Measurements from ENCODE around the gene SH2D2A. TPM values are rescaled to one million over a fixed set of nuclear protein-coding genes. Genes with fewer than 3 reads are reported as not detected.

Gene SH2D2A
- total and polyA plus RNA-seq, 9 of the 15 experiments (the other 6 are each of a cell fraction or from before 2014, with no cell fraction given), result 0.89 to 33.6 (median 6.9) TPM

DNA sequence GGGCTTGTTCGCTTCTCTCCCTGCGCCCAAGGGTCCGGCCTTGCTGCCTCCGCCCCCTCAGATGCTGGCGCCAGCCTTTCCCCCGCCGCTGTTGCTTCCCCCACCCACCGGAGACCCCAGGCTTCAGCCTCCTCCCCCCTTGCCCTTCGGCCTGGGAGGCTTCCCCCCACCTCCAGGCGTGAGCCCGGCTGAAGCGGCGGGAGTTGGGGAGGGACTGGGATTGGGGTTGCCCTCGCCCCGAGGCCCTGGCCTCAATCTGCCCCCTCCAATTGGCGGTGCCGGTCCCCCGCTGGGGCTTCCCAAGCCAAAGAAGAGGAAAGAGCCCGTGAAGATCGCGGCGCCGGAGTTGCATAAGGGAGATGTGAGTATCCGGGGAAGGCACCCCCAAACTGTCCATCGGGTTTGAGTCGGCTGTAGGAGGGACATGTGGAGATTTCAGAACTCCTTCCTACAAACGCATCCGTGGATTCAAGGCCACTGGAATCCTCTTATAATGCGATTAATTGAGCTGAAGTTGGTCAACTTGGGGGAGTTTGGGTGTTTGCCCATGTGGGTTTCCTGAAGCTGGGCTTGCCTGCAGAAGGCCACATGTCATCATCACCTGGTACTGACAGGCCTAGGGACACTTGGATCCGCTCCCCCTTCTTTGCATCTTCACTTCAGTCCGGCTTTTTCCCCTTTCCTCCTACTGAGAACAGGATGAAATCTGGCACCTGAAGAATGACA lies 48.6 kb downstream of the SH2D2A start (continued):
- TF ChIP-seq, protein P1, sequence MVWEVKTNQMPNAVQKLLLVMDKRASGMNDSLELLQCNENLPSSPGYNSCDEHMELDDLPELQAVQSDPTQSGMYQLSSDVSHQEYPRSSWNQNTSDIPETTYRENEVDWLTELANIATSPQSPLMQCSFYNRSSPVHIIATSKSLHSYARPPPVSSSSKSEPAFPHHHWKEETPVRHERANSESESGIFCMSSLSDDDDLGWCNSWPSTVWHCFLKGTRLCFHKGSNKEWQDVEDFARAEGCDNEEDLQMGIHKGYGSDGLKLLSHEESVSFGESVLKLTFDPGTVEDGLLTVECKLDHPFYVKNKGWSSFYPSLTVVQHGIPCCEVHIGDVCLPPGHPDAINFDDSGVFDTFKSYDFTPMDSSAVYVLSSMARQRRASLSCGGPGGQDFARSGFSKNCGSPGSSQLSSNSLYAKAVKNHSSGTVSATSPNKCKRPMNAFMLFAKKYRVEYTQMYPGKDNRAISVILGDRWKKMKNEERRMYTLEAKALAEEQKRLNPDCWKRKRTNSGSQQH (CRISPR knock-in tag; IDR thresholded peaks at IDR 0.05), result no peak
- TF ChIP-seq COPS2 (conservative IDR thresholded peaks at IDR 0.05), result no peak
- no peak for TF ChIP-seq NFRKB (IDR thresholded peaks at IDR 0.05; ENCODE audit: low read depth)
- TF ChIP-seq PRMT5 (CRISPR knock-in tag; IDR thresholded peaks at IDR 0.05), result no peak
- TF ChIP-seq, protein P2, sequence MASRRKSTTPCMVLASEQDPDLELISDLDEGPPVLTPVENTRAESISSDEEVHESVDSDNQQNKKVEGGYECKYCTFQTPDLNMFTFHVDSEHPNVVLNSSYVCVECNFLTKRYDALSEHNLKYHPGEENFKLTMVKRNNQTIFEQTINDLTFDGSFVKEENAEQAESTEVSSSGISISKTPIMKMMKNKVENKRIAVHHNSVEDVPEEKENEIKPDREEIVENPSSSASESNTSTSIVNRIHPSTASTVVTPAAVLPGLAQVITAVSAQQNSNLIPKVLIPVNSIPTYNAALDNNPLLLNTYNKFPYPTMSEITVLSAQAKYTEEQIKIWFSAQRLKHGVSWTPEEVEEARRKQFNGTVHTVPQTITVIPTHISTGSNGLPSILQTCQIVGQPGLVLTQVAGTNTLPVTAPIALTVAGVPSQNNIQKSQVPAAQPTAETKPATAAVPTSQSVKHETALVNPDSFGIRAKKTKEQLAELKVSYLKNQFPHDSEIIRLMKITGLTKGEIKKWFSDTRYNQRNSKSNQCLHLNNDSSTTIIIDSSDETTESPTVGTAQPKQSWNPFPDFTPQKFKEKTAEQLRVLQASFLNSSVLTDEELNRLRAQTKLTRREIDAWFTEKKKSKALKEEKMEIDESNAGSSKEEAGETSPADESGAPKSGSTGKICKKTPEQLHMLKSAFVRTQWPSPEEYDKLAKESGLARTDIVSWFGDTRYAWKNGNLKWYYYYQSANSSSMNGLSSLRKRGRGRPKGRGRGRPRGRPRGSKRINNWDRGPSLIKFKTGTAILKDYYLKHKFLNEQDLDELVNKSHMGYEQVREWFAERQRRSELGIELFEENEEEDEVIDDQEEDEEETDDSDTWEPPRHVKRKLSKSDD (conservative IDR thresholded peaks at IDR 0.05; ENCODE audit: low read length), result no peak
- TF ChIP-seq MXI1 (IDR thresholded peaks at IDR 0.05; ENCODE audit: low read depth, low read length), result peak; percentile 31
- TF ChIP-seq NFIX (CRISPR knock-in tag; IDR thresholded peaks at IDR 0.05; ENCODE audit: low read depth), result no peak
- TF ChIP-seq KDM2B (CRISPR knock-in tag; IDR thresholded peaks at IDR 0.05), result no peak
- TF ChIP-seq TBP (optimal IDR thresholded peaks at IDR 0.05; ENCODE audit: low read depth, low read length), result no peak
- peak; percentile 5 for TF ChIP-seq MEIS2 (IDR thresholded peaks at IDR 0.05; ENCODE audit: partially characterized antibody)
- TF ChIP-seq RBM15 (IDR thresholded peaks at IDR 0.05; ENCODE audit: insufficient read depth, low read length), result no peak
- TF ChIP-seq ZSCAN29 (IDR thresholded peaks at IDR 0.05), result no peak
- TF ChIP-seq BDP1 (IDR thresholded peaks at IDR 0.05; ENCODE audit: insufficient read depth, insufficient read length), result no peak
- TF ChIP-seq ILF3 (IDR thresholded peaks at IDR 0.05; ENCODE audit: borderline replicate concordance), result no peak
- TF ChIP-seq NRF1 (conservative IDR thresholded peaks at IDR 0.05 in 1 of 2, IDR thresholded peaks at IDR 0.05 in 1 of 2), result no peak
- TF ChIP-seq ZNF79 (CRISPR knock-in tag; IDR thresholded peaks at IDR 0.05; ENCODE audit: low read depth), result no peak
- no peak for TF ChIP-seq RAD51 (IDR thresholded peaks at IDR 0.05; ENCODE audit: borderline replicate concordance, low read depth)
- TF ChIP-seq, protein P3, sequence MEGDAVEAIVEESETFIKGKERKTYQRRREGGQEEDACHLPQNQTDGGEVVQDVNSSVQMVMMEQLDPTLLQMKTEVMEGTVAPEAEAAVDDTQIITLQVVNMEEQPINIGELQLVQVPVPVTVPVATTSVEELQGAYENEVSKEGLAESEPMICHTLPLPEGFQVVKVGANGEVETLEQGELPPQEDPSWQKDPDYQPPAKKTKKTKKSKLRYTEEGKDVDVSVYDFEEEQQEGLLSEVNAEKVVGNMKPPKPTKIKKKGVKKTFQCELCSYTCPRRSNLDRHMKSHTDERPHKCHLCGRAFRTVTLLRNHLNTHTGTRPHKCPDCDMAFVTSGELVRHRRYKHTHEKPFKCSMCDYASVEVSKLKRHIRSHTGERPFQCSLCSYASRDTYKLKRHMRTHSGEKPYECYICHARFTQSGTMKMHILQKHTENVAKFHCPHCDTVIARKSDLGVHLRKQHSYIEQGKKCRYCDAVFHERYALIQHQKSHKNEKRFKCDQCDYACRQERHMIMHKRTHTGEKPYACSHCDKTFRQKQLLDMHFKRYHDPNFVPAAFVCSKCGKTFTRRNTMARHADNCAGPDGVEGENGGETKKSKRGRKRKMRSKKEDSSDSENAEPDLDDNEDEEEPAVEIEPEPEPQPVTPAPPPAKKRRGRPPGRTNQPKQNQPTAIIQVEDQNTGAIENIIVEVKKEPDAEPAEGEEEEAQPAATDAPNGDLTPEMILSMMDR (IDR thresholded peaks at IDR 0.05 in 2 of 3, conservative IDR thresholded peaks at IDR 0.05 in 1 of 3; ENCODE audit: insufficient read depth in 2 of 3, low read depth in 1 of 3, low read length in 3 of 3), result no peak
- no peak for TF ChIP-seq ZNF584 (CRISPR knock-in tag; IDR thresholded peaks at IDR 0.05; ENCODE audit: low read depth)
- TF ChIP-seq ZNF444 (CRISPR knock-in tag; IDR thresholded peaks at IDR 0.05), result no peak
- no peak for TF ChIP-seq ZNF311 (CRISPR knock-in tag; IDR thresholded peaks at IDR 0.05)
- TF ChIP-seq STAG1 (CRISPR knock-in tag; IDR thresholded peaks at IDR 0.05; ENCODE audit: borderline replicate concordance), result no peak
- no peak for TF ChIP-seq JUN (IDR thresholded peaks at IDR 0.05; ENCODE audit: borderline replicate concordance, low read depth, low read length)
- TF ChIP-seq JUN (CRISPR knock-in tag; IDR thresholded peaks at IDR 0.05; ENCODE audit: borderline replicate concordance), result peak; percentile 53; the same call in 1 of the 2 replicates

All from K562 (cell line).